ENCODE data around the gene SYCE1L. TPM values are rescaled to one million over a fixed set of nuclear protein-coding genes. Genes with fewer than 3 reads are reported as not detected.

SYCE1L gene
- total RNA-seq, 1 experiment from 2014 or later, result 4.8 TPM

- no peak for DNase-seq
- no peaks in the 10 kb centered on the region for H3K36me3 Mint-ChIP-seq (ENCODE audit: insufficient read depth, unreplicated experiment)
- Histone ChIP-seq H3K36me3 (ENCODE audit: control insufficient read depth, insufficient read depth, low read length) (no peaks in the 10 kb centered on the region), H3K4me1 (no peaks in the 10 kb centered on the region), H3K4me3 (ENCODE audit: low read depth, low read length) (no peak overlapping the region), H3K27me3 (replicated peaks; ENCODE audit: control insufficient read depth, insufficient read depth, low read length) (no peaks in the 10 kb centered on the region), H3K9me3 (no peaks in the 10 kb centered on the region)
- H3K4me1 Mint-ChIP-seq (ENCODE audit: low read depth, unreplicated experiment), result peaks cover 3% of the 10 kb centered on the region
- H3K9me3 Mint-ChIP-seq (ENCODE audit: unreplicated experiment), result no peaks in the 10 kb centered on the region
- no peak overlapping the region for H3K27ac Mint-ChIP-seq (ENCODE audit: unreplicated experiment)
- CTCF ChIA-PET, result interaction anchor here (0.6 kb wide), 1 partner anchor 9 kb away, joined by 3 read pairs; no protein-coding TSS in a partner anchor
- no peak overlapping the region for H3K4me3 Mint-ChIP-seq (ENCODE audit: unreplicated experiment)
- TF ChIP-seq, protein P1, sequence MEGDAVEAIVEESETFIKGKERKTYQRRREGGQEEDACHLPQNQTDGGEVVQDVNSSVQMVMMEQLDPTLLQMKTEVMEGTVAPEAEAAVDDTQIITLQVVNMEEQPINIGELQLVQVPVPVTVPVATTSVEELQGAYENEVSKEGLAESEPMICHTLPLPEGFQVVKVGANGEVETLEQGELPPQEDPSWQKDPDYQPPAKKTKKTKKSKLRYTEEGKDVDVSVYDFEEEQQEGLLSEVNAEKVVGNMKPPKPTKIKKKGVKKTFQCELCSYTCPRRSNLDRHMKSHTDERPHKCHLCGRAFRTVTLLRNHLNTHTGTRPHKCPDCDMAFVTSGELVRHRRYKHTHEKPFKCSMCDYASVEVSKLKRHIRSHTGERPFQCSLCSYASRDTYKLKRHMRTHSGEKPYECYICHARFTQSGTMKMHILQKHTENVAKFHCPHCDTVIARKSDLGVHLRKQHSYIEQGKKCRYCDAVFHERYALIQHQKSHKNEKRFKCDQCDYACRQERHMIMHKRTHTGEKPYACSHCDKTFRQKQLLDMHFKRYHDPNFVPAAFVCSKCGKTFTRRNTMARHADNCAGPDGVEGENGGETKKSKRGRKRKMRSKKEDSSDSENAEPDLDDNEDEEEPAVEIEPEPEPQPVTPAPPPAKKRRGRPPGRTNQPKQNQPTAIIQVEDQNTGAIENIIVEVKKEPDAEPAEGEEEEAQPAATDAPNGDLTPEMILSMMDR (IDR thresholded peaks at IDR 0.05; ENCODE audit: insufficient read depth in 1 of 2, low read depth in 1 of 2, low read length in 1 of 2, severe bottlenecking in 1 of 2, unreplicated experiment in 1 of 2), result no peak
- POLR2A ChIA-PET, result interaction anchor here (0.9 kb wide), 1 partner anchor 12 kb away, joined by 5 read pairs; no protein-coding TSS in a partner anchor
- intact Hi-C loops (cut with micrococcal nuclease; ENCODE audit: unreplicated experiment), result no loop called here
- H3K27me3 Mint-ChIP-seq (ENCODE audit: insufficient read depth, unreplicated experiment), result no peaks in the 10 kb centered on the region
- no TSS peak for BruUV-seq (replicated peaks)
Measured at GRCh38 chr16:77206533-77206932, 7.3 kb downstream of the SYCE1L start.

DNA sequence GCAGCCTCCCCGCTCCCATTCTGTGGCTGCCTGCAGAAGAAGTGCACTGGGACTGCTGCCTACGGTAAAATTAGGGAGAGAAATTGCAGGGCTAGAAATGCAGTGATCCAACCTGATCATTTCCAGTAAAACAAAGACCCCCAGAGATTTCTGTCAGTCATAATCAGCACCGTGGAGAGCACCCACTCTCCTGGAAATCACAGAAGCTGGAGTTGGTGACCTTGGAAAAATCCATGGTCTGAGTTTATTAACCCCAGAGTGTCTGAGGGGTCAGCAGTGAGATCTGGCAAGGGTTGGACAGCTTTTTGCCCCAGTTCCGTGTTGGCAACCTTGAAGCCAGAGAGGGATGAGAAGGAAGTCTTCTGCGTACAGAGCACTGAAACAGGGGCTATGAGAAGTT lies 7.8 kb downstream of the SYCE1L start:
- CTCF ChIA-PET, result interaction anchor here (0.6 kb wide), 1 partner anchor 9 kb away, joined by 3 read pairs; no protein-coding TSS in a partner anchor

DNA sequence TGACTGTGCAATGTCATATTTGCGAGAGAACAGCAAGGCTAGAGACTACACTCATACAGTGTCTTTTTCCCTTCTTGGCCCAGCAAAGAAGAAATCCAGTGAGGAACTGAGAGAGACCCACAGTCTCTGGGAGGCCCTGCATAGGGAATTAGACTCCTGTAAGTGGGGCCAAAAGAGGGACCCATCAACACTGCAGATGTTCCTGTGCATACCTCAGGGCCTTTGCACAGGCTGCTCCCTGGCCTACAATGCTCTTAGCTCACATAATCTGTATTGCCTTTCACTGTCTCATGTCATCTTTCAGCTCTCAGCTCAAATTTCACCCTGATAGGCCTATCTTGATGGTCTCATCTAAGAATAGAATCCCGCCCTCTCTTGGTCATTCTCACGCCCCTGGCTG lies 9.2 kb downstream of the SYCE1L start:
- Mint-ChIP-seq H3K4me1 (ENCODE audit: low read depth, unreplicated experiment) (peaks cover 7% of the 10 kb centered on the region), H3K9me3 (ENCODE audit: unreplicated experiment) (no peaks in the 10 kb centered on the region), H3K27me3 (ENCODE audit: insufficient read depth, unreplicated experiment) (no peaks in the 10 kb centered on the region), H3K27ac (ENCODE audit: unreplicated experiment) (no peak overlapping the region), H3K36me3 (ENCODE audit: insufficient read depth, unreplicated experiment) (peaks cover 6% of the 10 kb centered on the region), H3K4me3 (ENCODE audit: unreplicated experiment) (no peak overlapping the region)
- no peak for DNase-seq
- Histone ChIP-seq H3K9me3 (no peaks in the 10 kb centered on the region), H3K4me1 (no peaks in the 10 kb centered on the region; the same call in 1 of the 2 replicates), H3K27me3 (replicated peaks; ENCODE audit: control insufficient read depth, insufficient read depth, low read length) (no peaks in the 10 kb centered on the region), H3K4me3 (ENCODE audit: low read depth, low read length) (no peak overlapping the region), H3K36me3 (ENCODE audit: control insufficient read depth, insufficient read depth, low read length) (no peaks in the 10 kb centered on the region)
- ChIA-PET POLR2A (no interaction called here), CTCF (no interaction called here)
- BruUV-seq (replicated peaks), result no TSS peak
- intact Hi-C loops (cut with micrococcal nuclease; ENCODE audit: unreplicated experiment), result no loop called here
- TF ChIP-seq, protein P1 (IDR thresholded peaks at IDR 0.05; ENCODE audit: insufficient read depth in 1 of 2, low read depth in 1 of 2, low read length in 1 of 2, severe bottlenecking in 1 of 2, unreplicated experiment in 1 of 2), result no peak

More for the DNA sequence above, 7.8 kb downstream of the SYCE1L start:
- H3K9me3 Mint-ChIP-seq (ENCODE audit: unreplicated experiment), result no peaks in the 10 kb centered on the region
- intact Hi-C loops (cut with micrococcal nuclease; ENCODE audit: unreplicated experiment), result no loop called here
- Histone ChIP-seq H3K27me3 (replicated peaks; ENCODE audit: control insufficient read depth, insufficient read depth, low read length) (no peaks in the 10 kb centered on the region), H3K4me1 (no peaks in the 10 kb centered on the region; the same call in 1 of the 2 replicates), H3K9me3 (no peaks in the 10 kb centered on the region), H3K36me3 (ENCODE audit: control insufficient read depth, insufficient read depth, low read length) (no peaks in the 10 kb centered on the region), H3K4me3 (ENCODE audit: low read depth, low read length) (no peak overlapping the region)
- peaks cover 7% of the 10 kb centered on the region for H3K4me1 Mint-ChIP-seq (ENCODE audit: low read depth, unreplicated experiment)
- POLR2A ChIA-PET, result interaction anchor here (0.9 kb wide), 1 partner anchor 13 kb away, joined by 5 read pairs; no protein-coding TSS in a partner anchor
- BruUV-seq (replicated peaks), result no TSS peak
- H3K27ac Mint-ChIP-seq (ENCODE audit: unreplicated experiment), result no peak overlapping the region
- DNase-seq, result no peak
- TF ChIP-seq, protein P1 (IDR thresholded peaks at IDR 0.05; ENCODE audit: insufficient read depth in 1 of 2, low read depth in 1 of 2, low read length in 1 of 2, severe bottlenecking in 1 of 2, unreplicated experiment in 1 of 2), result no peak
- no peaks in the 10 kb centered on the region for H3K27me3 Mint-ChIP-seq (ENCODE audit: insufficient read depth, unreplicated experiment)
- H3K36me3 Mint-ChIP-seq (ENCODE audit: insufficient read depth, unreplicated experiment), result peaks cover 2% of the 10 kb centered on the region
- no peak overlapping the region for H3K4me3 Mint-ChIP-seq (ENCODE audit: unreplicated experiment)
